ENCODE data around the gene HDAC9.

DNA sequence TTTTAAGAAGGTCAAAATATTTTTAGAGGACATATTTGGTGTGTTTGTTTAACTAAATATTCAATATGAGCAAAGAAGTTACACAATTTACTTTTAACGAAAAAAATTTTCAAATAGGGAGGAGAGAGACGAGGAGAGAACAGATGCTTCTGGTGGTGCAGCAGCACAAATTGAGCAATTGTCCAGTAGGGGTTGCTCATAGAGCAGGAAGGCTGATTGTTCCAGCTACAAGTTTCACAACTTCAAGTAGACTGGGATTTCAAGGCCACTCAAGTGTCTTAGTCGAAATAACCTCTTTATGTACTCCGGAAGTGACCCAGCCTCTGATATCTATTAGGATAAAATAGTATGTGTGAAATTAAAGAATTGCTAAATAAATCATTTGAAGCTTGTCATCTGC lies 197.9 kb downstream of the HDAC9 start:
- no peak for TF ChIP-seq SIN3A (IDR thresholded peaks at IDR 0.05; ENCODE audit: borderline replicate concordance, insufficient read depth, low read length)
- no peak for TF ChIP-seq TAF1 (IDR thresholded peaks at IDR 0.05; ENCODE audit: borderline replicate concordance, insufficient read depth, low read length)
- TF ChIP-seq POLR2AphosphoS5 (IDR thresholded peaks at IDR 0.05; ENCODE audit: low read depth, low read length) = no peak
- TF ChIP-seq, protein P1, sequence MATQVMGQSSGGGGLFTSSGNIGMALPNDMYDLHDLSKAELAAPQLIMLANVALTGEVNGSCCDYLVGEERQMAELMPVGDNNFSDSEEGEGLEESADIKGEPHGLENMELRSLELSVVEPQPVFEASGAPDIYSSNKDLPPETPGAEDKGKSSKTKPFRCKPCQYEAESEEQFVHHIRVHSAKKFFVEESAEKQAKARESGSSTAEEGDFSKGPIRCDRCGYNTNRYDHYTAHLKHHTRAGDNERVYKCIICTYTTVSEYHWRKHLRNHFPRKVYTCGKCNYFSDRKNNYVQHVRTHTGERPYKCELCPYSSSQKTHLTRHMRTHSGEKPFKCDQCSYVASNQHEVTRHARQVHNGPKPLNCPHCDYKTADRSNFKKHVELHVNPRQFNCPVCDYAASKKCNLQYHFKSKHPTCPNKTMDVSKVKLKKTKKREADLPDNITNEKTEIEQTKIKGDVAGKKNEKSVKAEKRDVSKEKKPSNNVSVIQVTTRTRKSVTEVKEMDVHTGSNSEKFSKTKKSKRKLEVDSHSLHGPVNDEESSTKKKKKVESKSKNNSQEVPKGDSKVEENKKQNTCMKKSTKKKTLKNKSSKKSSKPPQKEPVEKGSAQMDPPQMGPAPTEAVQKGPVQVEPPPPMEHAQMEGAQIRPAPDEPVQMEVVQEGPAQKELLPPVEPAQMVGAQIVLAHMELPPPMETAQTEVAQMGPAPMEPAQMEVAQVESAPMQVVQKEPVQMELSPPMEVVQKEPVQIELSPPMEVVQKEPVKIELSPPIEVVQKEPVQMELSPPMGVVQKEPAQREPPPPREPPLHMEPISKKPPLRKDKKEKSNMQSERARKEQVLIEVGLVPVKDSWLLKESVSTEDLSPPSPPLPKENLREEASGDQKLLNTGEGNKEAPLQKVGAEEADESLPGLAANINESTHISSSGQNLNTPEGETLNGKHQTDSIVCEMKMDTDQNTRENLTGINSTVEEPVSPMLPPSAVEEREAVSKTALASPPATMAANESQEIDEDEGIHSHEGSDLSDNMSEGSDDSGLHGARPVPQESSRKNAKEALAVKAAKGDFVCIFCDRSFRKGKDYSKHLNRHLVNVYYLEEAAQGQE (IDR thresholded peaks at IDR 0.05; ENCODE audit: insufficient read depth in 1 of 2, low read depth in 2 of 2, low read length in 2 of 2) = no peak
- TF ChIP-seq FOXP2 (optimal IDR thresholded peaks at IDR 0.05; ENCODE audit: borderline replicate concordance, extremely low read depth, extremely low read length, insufficient read depth) = no peak

Data from PFSK-1 (cell line).